ENCODE measurements around the gene ART1. TPM values are rescaled to one million over a fixed set of nuclear protein-coding genes. Genes with fewer than 3 reads are reported as not detected.

Gene ART1
- total and polyA plus RNA-seq, 2 of the 4 experiments (the other 2 are of a cell fraction): not detected

- Histone ChIP-seq H3K4me1 (ENCODE audit: control insufficient read depth, insufficient read depth, low read length) (peaks cover 6% of the 10 kb centered on the region; the same call in 1 of the 2 replicates), H3K4ac (ENCODE audit: low read depth, low read length) (no peak overlapping the region), H3K9me1 (ENCODE audit: insufficient read depth, low read length) (peaks cover 3% of the 10 kb centered on the region; the same call in 1 of the 2 replicates), H3K23ac (ENCODE audit: low read depth, low read length) (no peak overlapping the region), H3K36me3 (ENCODE audit: control insufficient read depth, insufficient read depth, low read length) (peaks cover 56% of the 10 kb centered on the region), H3K18ac (ENCODE audit: low read depth, low read length) (no peak overlapping the region), H4K5ac (ENCODE audit: low read depth, low read length) (no peak overlapping the region), H2BK15ac (ENCODE audit: low read depth, low read length) (no peak overlapping the region), H3K9me3 (ENCODE audit: control insufficient read depth, insufficient read depth, low read length) (no peaks in the 10 kb centered on the region), H3K4me3 (ENCODE audit: insufficient read depth, low read depth, low read length) (no peak overlapping the region), H4K91ac (ENCODE audit: insufficient read depth, low read depth, low read length) (no peak overlapping the region), H3K14ac (replicated peaks; ENCODE audit: low read depth, low read length) (no peak overlapping the region), H3K56ac (ENCODE audit: extremely low read depth, insufficient read depth, low read length) (no peak overlapping the region), H2AK5ac (ENCODE audit: low read depth, low read length) (no peak overlapping the region), H2AFZ (replicated peaks; ENCODE audit: low read length, poor library complexity) (no peak overlapping the region), H2BK5ac (ENCODE audit: low read depth, low read length, poor library complexity, severe bottlenecking) (no peak overlapping the region), H4K20me1 (ENCODE audit: insufficient read depth, low read length) (peaks cover 5% of the 10 kb centered on the region; the same call in 1 of the 2 replicates), H3K27me3 (ENCODE audit: control insufficient read depth, insufficient read depth, low read length) (no peaks in the 10 kb centered on the region), H4K8ac (ENCODE audit: low read depth in 2 of 2, low read length in 2 of 2) (no peak overlapping the region), H2AK9ac (replicated peaks; ENCODE audit: low read depth, low read length, poor library complexity) (no peak overlapping the region), H3K9ac (ENCODE audit: low read depth, low read length) (no peak overlapping the region), H3K4me2 (ENCODE audit: low read depth, low read length) (no peak overlapping the region), H3K79me1 (ENCODE audit: low read depth in 1 of 2, low read length in 2 of 2) (peaks cover 20% of the 10 kb centered on the region in 2 experiments), H3K27ac (ENCODE audit: insufficient read depth, low read length) (no peak overlapping the region), H2BK120ac (ENCODE audit: low read depth, low read length) (no peak overlapping the region), H2BK20ac (ENCODE audit: low read depth, low read length) (no peak overlapping the region)
- in situ Hi-C loops (cut with MboI; ENCODE audit: low sequenced_read_pairs) (no loop called here), intact Hi-C loops (cut with micrococcal nuclease) (loop anchor here (10.0 kb wide), 1 partner anchor 374 kb away; no protein-coding TSS in a partner anchor), dilution Hi-C loops (cut with HindIII; ENCODE audit: low sequenced_read_pairs, unreplicated experiment) (no loop called here)
- ChIA-PET POLR2A (ENCODE audit: unreplicated experiment) (interaction anchor here (0.6 kb wide), 1 partner anchor 26 kb away, joined by 4 read pairs; no protein-coding TSS in a partner anchor), CTCF (interaction anchor here (0.6 to 1.5 kb wide), 2 partner anchors 17 to 66 kb away, joined by 3 read pairs; no protein-coding TSS in a partner anchor)
- TF ChIP-seq CHD1 (IDR thresholded peaks at IDR 0.05; ENCODE audit: low read depth, low read length) (no peak), MAFK (IDR thresholded peaks at IDR 0.05; ENCODE audit: low read depth, low read length) (no peak), SMC3 (IDR thresholded peaks at IDR 0.05; ENCODE audit: low read depth, low read length) (no peak), RAD21 (IDR thresholded peaks at IDR 0.05; ENCODE audit: low read length) (no peak)
- ATAC-seq (ENCODE audit: low read depth): no peak
- DNase-seq: no peak
- BruUV-seq (replicated peaks): no TSS peak
- WGBS, 2 experiments (ENCODE audit: extremely low coverage in 2 of 2, insufficient read length in 1 of 2): no CpG with 5 or more reads among the region's 2 CpGs
Observed at GRCh38 chr11:3700410-3700809, 55.5 kb downstream of the ART1 start.

Measured in IMR-90 (cell line).